Endothelial cell of umbilical vein (primary cell): ENCODE data around the gene ANKMY2. TPM values are rescaled to one million over a fixed set of nuclear protein-coding genes. Genes with fewer than 3 reads are reported as not detected.

Source experiments
- BruUV-seq: library from RNA; stranded (reverse); fragments of 400-500 nt; replicated peaks from 2 replicates; lab custom pipeline; 2021; lab: Mats Ljungman, UMichigan
- CTCF ChIA-PET: fragments of 300-600, 350-600 bp; sonication (Branson Sonifier 250); formaldehyde crosslinking; loops from one replicate; lab custom pipeline; 2021; ENCODE audit warnings: antibody characterized with exemption, inconsistent platforms; lab: Charles Lee
- POLR2A ChIA-PET: fragments of 300-600, 350-600 bp; sonication (Branson Sonifier 250); formaldehyde crosslinking; loops from one replicate; lab custom pipeline; 2021; ENCODE audit warnings: antibody characterized with exemption, inconsistent platforms; lab: Charles Lee
- DNase-seq: peaks from one replicate; pipeline ENCODE4 v3.0.0-alpha.2; 2011; ENCODE audit warnings: low read depth, low spot score
- FAIRE-seq: peaks from 2 replicates; lab custom pipeline; 2011; peaks lifted over from hg19 to GRCh38; lab: Jason Lieb, UNC
- H2AFZ ChIP-seq: 2 replicates; pipeline ENCODE4 v1.6.0; 2012; ENCODE audit warnings: low read depth, low read length, control low read depth, inconsistent platforms
- H3K27ac ChIP-seq: 2 replicates; pipeline ENCODE4 v1.5.1; 2011; ENCODE audit warnings: low read depth, mild to moderate bottlenecking, control low read depth, low read length, moderate library complexity; ENCODE audit not compliant: insufficient read depth
- H3K27me3 ChIP-seq, 2 experiments: 2 replicates each; pipeline versions ENCODE4 v1.6.0 to v1.6.1; 2011; ENCODE audit warnings: low read length in 2 of 2, mixed read lengths in 1 of 2; ENCODE audit not compliant: control insufficient read depth in 2 of 2, insufficient read depth in 2 of 2
- H3K36me3 ChIP-seq, 2 experiments: 2 replicates in 1 of 2; 3 replicates in 1 of 2; pipeline ENCODE4 v1.5.1; 2011; ENCODE audit warnings: low read length in 2 of 2, mild to moderate bottlenecking in 1 of 2, moderate library complexity in 1 of 2; ENCODE audit not compliant: control insufficient read depth in 2 of 2, insufficient read depth in 2 of 2; ENCODE audit errors: extremely low read depth in 1 of 2
- H3K4me1 ChIP-seq: 3 replicates; pipeline ENCODE4 v1.5.1; 2011; ENCODE audit warnings: mild to moderate bottlenecking, low read length; ENCODE audit not compliant: control insufficient read depth, insufficient read depth; ENCODE audit errors: extremely low read depth
- H3K4me2 ChIP-seq: 2 replicates; pipeline ENCODE4 v1.6.1; 2011; ENCODE audit warnings: low read length, control low read depth, mixed read lengths; ENCODE audit not compliant: insufficient read depth
- H3K4me3 ChIP-seq, 3 experiments: fragments of 200-600 bp in 1 of 3; sonication (generic), shearing (Covaris generic) in 1 of 3; replicated peaks in 1 of 3; 2 replicates each; pipeline ENCODE4 v1.5.1; 2011 to 2016; ENCODE audit warnings: control low read depth in 3 of 3, low read length in 3 of 3, mild to moderate bottlenecking in 2 of 3, inconsistent platforms in 1 of 3, low read depth in 1 of 3, moderate library complexity in 1 of 3; ENCODE audit not compliant: insufficient read depth in 1 of 3
- H3K79me2 ChIP-seq: 2 replicates; pipeline ENCODE4 v1.6.0; 2012; ENCODE audit warnings: low read length, inconsistent platforms; ENCODE audit not compliant: control insufficient read depth, insufficient read depth
- H3K9ac ChIP-seq: replicated peaks from 2 replicates; pipeline ENCODE3; 2011; ENCODE audit warnings: low read length, control low read depth; ENCODE audit not compliant: insufficient read depth; ENCODE audit errors: extremely low read depth
- H3K9me1 ChIP-seq: replicated peaks from 3 replicates; pipeline ENCODE4 v1.6.0; 2011; ENCODE audit warnings: mild to moderate bottlenecking, low read length; ENCODE audit not compliant: control insufficient read depth, insufficient read depth; ENCODE audit errors: extremely low read depth
- H3K9me3 ChIP-seq: replicated peaks from 2 replicates; pipeline ENCODE4 v1.5.1; 2012; ENCODE audit warnings: low read length, inconsistent platforms; ENCODE audit not compliant: control insufficient read depth, insufficient read depth
- H4K20me1 ChIP-seq: replicated peaks from 2 replicates; pipeline ENCODE3; 2011; ENCODE audit warnings: mild to moderate bottlenecking, low read length; ENCODE audit not compliant: control insufficient read depth, insufficient read depth; ENCODE audit errors: extremely low read depth
- EZH2 ChIP-seq: IDR thresholded peaks from 2 replicates; pipeline ENCODE4 v1.6.1; 2012; ENCODE audit warnings: borderline replicate concordance, low read depth, mild to moderate bottlenecking, moderate library complexity, low read length, inconsistent platforms; ENCODE audit not compliant: severe bottlenecking
- FOS ChIP-seq: IDR thresholded peaks from 2 replicates; pipeline ENCODE4 v1.6.1; 2011; ENCODE audit warnings: mild to moderate bottlenecking, low read length, moderate library complexity, borderline replicate concordance; ENCODE audit not compliant: insufficient read depth
- GATA2 ChIP-seq: IDR thresholded peaks from 2 replicates; pipeline ENCODE4 v1.7.0; 2011; ENCODE audit warnings: low read depth, mild to moderate bottlenecking, moderate library complexity, mixed read lengths, low read length; ENCODE audit not compliant: insufficient read length, insufficient read depth
- JUN ChIP-seq: IDR thresholded peaks from 2 replicates; pipeline ENCODE4 v1.6.1; 2011; ENCODE audit warnings: borderline replicate concordance, low read depth; ENCODE audit not compliant: insufficient read length, insufficient read depth
- POLR2A ChIP-seq: IDR thresholded peaks from 2 replicates; pipeline ENCODE4 v1.6.1; 2012; ENCODE audit warnings: low read depth, mild to moderate bottlenecking, control low read depth, low read length
- POLR2AphosphoS5 ChIP-seq: IDR thresholded peaks from 2 replicates; pipeline ENCODE4 v1.6.1; 2012; ENCODE audit warnings: low read depth, mild to moderate bottlenecking, control low read depth, low read length, moderate library complexity; ENCODE audit not compliant: insufficient read depth
- dilution Hi-C: fragments of 300-500 bp; cut with MboI; formaldehyde crosslinking; loops from one replicate; pipeline ENCODE4 v1.15.0; 2019; ENCODE audit warnings: low sequenced_read_pairs; ENCODE audit not compliant: extremely low pct_ligation_motif_present
- intact Hi-C: fragments of 100-400 bp; cut with micrococcal nuclease; formaldehyde crosslinking; loops from one replicate; pipeline ENCODE4 v1.10.0; 2022
- polyA plus RNA-seq, 4 experiments: library from polyadenylated mRNA; depleted of rRNA in 3 of 4; stranded (reverse) in 3 of 4; unstranded in 1 of 4; fragments of >200 nt; gene quantifications; 2 replicates each; pipeline versions ENCODE4 v1.2.1 to v1.2.3, GENCODE V29; 2011 to 2012; ENCODE audit warnings: missing spikeins in 1 of 4
- total RNA-seq: library from RNA; stranded (reverse); gene quantifications from 2 replicates; pipeline ENCODE4 v1.2.3, GENCODE V29; 2021
- TF ChIP-seq, protein P1 (sequence below): IDR thresholded peaks from 2 replicates; pipeline ENCODE4 v1.6.1; 2011; ENCODE audit not compliant: insufficient read depth, insufficient read length

ANKMY2 gene
- total and polyA plus RNA-seq, 2 donors (not counting 3 experiments of a cell fraction or from before 2014, with no cell fraction given): 7.7 to 11.6 TPM

DNA sequence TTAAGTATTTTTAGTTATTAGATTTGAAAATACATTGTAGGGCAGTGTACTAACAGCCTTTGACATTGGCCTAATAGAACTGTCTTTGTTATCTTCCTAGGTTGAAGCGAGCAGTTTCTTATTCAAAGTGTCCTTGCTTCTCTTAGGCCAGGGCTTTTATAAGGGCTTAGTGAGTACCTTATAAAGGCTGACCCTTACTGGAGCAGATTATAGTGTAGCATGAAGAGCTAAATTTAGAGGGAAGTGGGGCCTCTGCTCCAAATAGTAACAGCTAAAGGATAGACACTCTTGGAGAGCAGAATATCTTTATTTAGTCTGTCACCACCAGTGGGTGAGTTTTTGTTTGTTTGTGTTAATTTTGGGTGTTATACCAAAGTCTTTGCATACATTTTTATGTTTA lies 16.4 kb upstream of the ANKMY2 start:
- CTCF ChIA-PET: interaction anchor here (0.5 kb wide), 1 partner anchor 771 kb away, joined by 3 read pairs; no protein-coding TSS in a partner anchor
- no peaks in the 10 kb centered on the region for H3K9me3 ChIP-seq
- no TSS peak for BruUV-seq
- DNase-seq (no peak), FAIRE-seq (no peak)
- POLR2A ChIA-PET: no interaction called here
- H2AFZ ChIP-seq: no peak overlapping the region
- TF ChIP-seq POLR2AphosphoS5 (no peak), EZH2 (no peak), FOS (no peak), JUN (no peak), GATA2 (no peak), POLR2A (no peak)
- TF ChIP-seq, protein P1, sequence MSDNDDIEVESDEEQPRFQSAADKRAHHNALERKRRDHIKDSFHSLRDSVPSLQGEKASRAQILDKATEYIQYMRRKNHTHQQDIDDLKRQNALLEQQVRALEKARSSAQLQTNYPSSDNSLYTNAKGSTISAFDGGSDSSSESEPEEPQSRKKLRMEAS: no peak
- no peak overlapping the region for H3K4me3 ChIP-seq
- H4K20me1 ChIP-seq: peaks cover 2% of the 10 kb centered on the region
- no peaks in the 10 kb centered on the region for H3K9me1 ChIP-seq
- no peak overlapping the region for H3K9ac ChIP-seq
- no peak overlapping the region for H3K27ac ChIP-seq
- peaks cover 1 to 2% of the 10 kb centered on the region in 2 experiments for H3K36me3 ChIP-seq
- intact Hi-C loops (loop anchor here (2.0 kb wide), 1 partner anchor 15 kb away; the partner anchor contains the start of gene BZW2), dilution Hi-C loops (no loop called here)
- H3K27me3 ChIP-seq: no peaks in the 10 kb centered on the region
- H3K4me2 ChIP-seq: no peak overlapping the region
- H3K4me1 ChIP-seq: peaks cover 21% of the 10 kb centered on the region
- peaks cover 84% of the 10 kb centered on the region for H3K79me2 ChIP-seq
